Skin of body (tissue), 2 donors: ENCODE measurements around the gene GPR142. TPM values are rescaled to one million over a fixed set of nuclear protein-coding genes. Genes with fewer than 3 reads are reported as not detected.

Experiments
- DNase-seq: peaks from one replicate; lab custom pipeline; 2025; lab: John Stamatoyannopoulos, UW
- total RNA-seq: library from RNA; depleted of rRNA; stranded (reverse); fragments of >200 nt; gene quantifications from one replicate; pipeline ENCODE4 v1.2.3, GENCODE V29; 2014

The GPR142 gene, protein sequence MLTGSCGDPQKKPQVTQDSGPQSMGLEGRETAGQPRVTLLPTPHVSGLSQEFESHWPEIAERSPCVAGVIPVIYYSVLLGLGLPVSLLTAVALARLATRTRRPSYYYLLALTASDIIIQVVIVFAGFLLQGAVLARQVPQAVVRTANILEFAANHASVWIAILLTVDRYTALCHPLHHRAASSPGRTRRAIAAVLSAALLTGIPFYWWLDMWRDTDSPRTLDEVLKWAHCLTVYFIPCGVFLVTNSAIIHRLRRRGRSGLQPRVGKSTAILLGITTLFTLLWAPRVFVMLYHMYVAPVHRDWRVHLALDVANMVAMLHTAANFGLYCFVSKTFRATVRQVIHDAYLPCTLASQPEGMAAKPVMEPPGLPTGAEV
- not detected for total RNA-seq

DNA sequence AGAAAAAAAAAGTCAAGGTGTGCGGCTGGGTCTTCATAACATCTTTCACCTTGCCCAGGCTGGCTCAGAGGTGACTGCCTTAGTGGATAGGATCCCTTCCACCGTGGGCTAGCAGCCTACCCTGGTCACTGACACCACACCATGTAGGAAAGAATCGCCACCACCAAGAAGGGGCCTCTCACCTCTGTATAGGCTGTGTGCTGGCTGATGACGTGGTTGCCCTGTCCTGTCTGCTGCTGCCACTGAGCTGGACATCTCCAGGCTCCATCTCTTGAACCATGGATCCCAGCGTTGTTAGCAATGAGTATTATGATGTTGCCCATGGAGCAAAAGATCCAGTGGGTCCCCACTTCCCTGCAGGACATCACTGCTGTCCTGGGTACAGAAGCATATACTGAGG is at the start of gene GPR142:
GPR142 (plus strand) TSS at position 301 of the 400 bp plus-strand sequence. CDS start 2,035 bp downstream, outside the sequence.
- no peak for DNase-seq

DNA sequence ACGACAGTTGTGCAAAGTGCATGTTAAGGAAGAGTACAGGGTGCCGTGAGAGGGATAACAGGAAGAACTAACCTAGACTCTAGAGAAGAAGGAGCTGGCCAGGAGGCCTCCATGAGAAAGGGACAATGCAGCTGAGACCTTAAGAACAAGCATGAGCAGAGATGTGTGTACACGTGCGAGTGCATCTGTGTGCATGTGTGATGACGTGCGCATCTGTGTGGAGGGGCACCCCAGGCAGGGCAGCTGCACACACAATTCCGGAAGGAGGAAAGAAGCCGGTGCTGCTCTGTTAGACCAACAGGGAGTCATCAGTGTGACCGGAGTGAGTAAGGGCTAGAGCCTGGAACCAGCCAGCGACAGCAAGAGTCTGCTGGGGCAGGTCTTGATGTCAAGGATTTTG is 48.9 kb upstream of the GPR142 start:
- no peak for DNase-seq

DNA sequence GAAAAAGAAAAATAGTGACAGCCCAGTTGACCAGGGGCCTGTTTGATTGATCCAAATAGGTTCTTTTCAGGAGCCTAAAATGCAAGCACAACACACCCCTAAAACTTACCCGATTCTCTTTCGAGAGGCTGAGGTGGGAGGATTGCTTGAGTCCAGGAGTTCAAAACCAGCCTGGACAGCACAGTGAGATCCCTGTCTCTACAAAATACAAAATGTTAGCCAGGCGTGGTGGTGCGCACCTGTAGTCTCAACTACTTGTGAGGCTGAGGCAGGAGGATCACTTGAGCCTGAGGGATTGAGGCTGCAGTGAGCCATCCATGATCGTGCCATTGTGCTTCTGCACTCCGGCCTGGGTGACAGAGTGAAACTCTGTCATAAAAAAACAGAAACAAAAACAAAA is 42.8 kb upstream of the GPR142 start:
- DNase-seq: no peak

DNA sequence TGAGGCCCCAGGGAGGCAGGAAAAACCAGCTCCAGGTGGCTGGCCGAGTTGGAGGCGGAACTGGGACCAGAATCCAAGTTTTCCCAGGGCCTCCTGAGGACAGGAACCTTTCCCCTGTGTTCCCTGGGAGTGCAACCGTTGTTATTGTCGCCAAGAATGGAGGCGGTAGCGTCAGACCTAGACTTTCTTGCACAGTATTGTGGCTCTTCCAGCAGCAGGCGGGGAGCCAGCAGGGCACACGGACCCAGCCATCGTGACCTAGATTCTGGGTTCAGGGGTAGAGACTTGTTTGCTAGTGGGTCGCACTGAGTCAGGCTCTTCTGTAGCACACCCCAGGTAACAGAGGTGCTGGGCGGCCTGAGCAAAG is 41.9 kb upstream of the GPR142 start:
- DNase-seq: no peak

DNA sequence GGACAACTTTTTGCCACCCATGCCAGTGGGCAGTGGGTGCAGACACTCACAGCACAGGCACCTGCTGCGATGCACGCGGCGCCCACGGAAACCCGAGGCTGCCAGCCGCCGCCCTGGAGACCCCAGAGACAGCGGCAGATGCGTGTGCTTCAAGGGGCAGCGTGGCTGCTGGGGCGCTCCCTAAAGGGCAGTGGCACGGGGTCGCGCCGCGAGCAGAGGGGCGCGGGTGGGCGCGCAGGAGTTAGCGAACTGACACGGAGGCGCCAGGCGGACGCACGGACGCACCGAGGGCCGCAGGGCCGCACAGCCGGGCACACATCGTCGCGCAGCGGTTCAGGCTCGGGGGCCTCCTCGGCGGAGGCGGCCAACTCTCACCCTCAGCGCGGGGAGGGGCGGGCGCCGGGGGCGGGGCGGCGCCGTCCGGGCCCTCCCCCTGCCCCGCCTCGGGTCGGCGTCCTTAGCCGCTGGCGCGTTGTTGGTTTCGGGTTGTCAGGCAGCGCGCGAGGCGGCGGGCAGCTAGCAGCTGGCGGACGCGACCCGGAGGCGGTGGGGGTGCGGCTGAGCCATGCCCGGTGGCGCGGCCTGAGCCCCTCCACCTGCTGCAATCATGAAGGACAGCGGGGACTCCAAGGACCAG is 41.4 kb upstream of the GPR142 start, which contains the start of gene KIF19:
KIF19 (plus strand) TSS at position 484 of the 637 bp plus-strand sequence; CDS start at position 608, 124 bp downstream.
- DNase-seq: no peak

DNA sequence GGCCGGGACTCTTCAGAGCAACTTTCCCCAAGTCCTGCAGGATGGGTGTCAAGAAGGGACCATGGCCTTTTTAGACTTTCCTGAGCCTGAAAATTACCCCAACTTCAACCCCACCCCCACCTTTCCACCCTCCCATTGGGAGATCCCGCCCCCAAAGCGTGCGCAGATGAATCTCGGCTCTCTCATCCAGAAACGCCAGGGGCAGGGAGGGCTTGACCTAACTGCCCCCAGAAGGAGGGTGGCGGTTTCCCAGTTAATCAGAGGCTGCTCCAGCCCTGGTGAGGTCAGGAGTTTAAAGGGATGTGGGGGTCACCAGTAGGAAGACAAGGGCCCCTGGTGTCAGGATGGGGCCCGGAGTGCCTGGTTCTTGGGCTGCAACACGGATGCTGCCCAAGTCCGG is 40.8 kb upstream of the GPR142 start:
- DNase-seq: no peak

DNA sequence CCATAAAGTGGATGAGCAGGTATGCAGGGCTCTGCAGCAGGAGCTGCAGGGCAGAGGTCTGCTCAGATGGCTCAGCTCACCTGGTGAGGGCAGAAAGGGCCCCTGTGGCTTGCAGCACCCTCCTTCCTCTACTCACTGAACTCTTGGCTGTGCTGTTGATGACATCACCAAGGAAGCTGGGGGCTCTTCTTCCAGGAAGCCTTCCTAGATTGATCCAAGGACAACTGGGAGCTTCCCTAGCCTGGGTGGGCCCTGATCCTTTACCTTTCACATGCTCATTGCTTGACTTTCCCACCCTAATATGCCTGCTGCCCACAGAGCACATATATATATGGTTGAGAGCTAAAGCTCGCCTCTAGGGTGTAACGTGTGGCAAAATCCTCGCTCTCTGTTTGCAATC is 38.8 kb upstream of the GPR142 start:
- no peak for DNase-seq

DNA sequence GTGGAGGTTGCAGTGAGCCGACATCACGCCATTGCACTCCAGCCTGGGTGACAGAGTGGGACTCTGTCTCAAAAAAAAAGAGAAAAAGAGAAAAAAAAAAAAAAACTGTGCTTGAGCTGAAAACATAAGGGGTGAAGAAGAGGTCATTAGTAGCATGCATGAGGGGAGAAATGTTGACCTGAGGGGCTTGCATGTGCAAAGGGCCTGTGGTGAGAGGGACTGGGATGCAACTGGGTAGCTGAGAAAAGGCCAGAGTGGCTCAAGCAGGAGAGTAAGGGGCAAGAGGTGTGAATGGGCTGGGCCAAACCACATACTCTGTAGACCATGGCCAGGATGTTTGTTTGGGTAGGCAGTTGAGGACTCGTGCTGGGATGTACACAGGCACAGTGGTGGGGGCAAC is 37.9 kb upstream of the GPR142 start:
- no peak for DNase-seq

DNA sequence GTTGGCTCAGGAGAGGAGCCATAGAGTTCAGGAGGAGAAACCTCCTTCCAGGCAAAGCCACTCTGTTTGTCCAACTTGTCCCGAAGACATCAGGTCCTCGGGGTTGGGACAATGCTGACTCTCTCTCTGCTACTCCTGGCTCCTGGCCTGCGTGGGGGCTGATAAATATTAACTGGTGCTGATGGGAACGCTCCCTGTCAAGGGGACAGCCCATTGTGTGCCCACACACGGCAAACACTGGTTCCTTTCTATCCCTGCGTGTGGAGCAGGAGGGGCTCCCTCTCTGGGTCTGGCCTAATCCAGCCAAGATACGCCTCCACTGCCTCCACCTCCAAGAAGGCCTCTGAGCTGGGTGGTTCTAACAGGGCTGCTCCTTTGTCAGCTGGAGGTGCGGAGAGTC is 36.9 kb upstream of the GPR142 start:
- no peak for DNase-seq

DNA sequence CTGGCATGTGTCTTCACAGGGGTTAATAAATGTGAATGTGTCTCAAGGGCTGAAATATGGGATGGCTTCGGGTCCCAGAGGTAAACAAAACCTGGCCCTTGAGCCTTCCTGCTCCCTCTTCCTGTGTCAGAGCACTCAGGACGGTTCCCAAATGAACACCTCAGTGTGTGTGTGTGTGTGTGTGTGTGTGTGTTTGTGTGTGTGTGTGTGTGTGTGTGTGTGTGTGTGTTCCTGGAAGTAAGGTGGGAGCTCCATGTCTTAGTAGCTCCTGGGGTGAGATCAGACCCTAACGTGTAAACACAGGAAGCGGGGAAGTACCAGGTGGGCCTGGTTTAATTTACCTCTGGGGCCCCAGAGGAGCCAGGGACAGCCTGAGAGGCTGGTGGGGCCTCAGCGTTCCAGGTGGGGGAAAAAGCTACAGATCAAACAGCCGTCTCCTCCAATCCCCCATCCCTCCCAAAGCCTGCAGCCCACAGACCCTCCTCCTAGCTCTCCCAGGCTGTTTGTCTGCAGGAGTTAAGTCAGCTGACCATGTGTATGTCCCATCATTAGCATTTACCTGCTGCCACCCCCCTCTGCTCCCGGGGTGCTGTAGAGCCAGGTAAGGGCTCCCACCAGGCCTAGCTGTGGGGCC is 35.2 kb upstream of the GPR142 start:
- no peak for DNase-seq

DNA sequence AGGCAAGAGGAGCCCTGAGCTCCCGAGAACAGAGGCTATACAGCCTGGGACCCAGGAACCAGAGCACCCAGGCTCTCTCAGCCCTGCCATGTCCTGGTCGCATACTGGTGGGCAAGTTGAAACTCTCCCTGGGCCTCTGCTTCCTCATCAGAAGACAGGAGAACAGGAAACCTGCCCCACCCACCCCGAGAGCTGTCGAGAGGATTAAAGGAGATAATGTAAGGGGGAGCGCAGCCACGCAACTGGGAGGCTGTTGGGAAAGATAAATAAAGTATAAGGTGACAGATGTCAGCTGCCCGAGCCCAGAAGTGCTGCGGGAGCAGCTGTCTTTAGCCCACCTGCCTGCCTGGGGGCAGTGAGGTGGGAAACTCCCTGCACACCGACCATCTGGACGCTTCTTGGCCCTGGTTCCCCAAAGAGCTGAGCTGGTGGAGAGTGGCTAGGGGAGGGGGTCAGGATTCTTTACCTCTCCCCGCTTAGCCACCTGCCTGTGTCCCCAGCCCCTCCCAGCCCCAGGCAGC is 34.5 kb upstream of the GPR142 start:
- DNase-seq: no peak

DNA sequence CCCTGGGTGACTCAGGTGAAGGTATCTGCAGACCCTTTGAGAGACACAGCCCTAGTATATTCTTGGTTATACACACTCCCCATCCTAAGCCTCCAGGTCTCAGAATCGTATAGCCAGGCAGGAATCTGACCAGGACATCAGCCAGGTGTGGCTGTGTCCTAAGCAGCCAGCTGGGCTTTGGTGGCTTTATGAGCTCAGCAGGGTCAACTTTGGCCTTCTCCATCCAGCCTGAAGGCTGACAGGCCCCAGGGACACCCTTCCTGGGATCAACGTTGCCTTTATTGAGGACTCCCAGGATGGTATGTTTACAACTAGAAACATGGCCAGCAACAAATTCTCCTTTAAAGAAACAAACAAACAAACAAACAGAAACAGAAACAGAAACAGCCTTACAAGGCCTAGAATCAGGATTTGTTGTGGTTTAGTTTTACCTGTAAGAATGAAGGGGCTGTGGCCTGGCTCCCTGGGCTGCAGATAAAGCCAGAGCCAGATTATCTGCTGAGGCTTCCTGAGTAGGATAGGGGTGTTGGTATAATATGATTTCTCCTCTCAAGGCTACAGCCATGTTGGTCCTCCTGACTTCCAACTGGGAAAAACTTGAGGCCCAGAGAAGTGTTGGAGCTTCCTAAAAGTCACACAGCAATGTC is 32.8 kb upstream of the GPR142 start:
- DNase-seq: no peak

DNA sequence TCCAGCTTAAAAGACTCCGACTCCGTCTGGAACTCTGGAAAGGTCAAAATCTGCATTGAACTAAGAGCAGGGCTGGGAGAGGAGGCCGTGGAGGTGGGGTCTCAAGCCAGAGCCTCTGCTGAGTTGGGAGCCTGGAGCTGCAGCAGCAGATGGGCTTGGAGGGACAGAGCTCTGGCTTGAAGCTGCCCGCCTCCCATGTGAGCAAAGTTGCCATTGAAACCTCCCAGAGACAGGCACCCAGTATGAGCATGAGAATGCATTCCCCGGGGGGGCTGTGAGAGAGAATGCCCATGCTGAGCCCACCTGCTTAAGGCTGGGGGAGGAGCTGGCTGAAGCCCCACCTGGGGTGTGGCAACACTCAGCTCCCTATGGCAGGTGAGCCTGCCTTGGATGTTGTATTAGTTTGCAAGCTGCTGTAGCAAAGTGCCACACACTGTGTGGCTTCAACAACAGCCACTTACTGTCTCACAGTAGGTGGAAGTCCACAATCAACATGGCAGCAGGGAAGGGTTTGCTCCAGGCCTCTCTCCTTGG is 31.7 kb upstream of the GPR142 start:
- no peak for DNase-seq

DNA sequence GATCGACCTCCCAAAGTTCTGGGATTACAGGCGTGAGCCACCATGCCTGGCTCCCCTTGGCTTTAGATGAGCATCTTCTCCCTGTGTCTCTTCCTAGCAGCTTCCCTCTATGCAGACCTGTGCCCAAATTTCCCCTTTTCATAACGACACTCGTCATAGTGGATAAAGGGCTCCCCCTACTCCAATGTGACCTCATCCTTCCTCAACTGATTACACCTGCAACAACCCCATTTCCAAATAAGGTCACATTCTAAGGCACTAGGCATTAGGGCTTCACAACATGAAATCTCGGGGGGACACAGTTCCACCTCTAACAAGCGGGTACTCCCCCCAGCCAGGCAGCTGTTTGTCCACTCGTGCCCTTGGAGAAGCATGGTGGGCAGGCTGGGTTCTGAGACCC is 31.0 kb upstream of the GPR142 start:
- DNase-seq: no peak

DNA sequence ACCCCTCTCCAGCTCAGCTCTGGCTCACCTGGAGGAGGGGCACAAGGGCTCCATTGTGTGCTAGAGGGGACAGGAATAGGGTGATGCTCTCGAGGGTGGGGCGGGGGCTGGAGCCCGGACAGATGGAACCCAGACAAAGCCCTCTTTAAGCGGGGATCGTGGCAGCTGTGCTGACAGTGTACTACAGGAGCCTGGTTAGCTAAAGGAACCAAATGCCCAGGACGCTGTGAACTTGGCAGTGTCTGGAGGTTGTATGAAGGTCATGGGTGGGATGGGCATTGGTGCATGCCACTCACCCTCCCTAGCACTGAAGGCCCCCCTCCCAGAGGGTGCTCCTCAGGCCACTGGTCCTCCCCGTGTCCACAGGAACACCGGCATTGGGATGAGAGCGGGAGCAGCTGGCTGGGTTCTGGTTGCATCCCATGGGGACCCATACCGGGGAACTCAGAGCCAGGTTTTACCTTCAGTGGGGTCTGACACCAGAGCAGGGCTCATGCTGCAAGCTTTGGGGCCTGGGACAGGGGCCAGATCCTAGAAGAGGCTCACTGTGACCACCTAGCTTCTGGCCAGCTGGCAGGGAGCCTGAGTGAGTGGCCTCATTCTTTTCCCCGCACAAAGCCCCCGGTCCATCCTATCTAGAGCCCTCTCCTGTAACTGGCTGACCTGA is 29.3 kb upstream of the GPR142 start:
- DNase-seq: no peak

DNA sequence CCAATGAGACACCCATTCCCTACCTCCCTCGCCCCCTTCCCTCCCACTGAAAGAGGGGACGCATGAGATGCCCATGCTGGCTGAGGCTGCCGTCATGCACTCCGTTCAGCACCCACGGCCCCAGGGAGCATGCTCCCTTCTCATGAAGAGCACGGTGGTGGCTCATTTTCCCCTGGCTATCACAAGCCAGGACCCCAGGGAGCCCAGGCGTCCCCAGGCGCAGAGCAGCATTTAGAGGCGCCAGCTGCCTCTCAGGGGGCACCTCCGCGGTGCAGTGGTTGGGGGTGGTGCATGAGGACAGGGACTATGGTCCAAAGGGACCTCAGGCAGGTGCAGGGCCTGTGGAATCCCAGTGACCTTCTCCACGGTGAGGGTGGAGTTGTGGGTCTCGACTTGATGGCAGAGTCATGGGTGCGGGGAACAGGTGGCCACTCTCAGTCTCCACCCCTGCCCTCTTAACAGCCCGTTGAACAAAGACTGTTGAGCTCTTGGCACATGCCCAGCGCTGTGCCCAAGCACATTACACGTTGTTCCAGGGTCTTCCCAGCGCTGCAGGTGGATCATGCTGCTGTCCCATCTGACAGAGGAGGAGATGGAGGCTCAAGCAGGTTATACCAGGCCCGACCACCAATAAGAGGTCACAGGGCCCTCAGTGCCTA is 27.6 kb upstream of the GPR142 start:
- no peak for DNase-seq

DNA sequence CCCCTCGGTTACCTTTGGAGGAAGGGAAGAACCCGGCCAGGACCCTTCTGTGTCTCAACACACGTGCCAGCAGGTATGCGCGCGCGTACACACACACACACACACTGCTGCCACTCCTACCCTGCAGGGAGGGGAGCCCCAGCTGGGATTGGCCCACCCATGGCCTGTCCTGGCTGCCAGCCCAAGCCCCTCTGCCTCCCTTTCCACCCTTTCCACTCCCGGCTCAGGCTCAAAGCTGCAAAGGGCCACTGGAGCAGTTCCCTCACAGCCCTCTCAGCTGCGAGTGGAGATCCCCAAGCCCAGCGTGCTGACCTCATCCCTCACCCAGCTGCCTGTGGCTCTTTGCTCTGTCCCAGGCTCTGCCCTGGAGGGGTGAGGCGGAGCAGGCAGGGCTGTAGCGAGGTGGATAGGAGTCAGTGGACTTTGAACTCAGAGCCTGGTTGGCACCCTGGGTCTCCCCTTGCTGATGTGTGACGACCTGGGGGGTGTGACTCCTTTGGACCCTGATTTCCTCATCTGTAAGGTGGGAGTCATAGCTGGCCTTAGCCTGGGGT is 26.8 kb upstream of the GPR142 start:
- DNase-seq: no peak

DNA sequence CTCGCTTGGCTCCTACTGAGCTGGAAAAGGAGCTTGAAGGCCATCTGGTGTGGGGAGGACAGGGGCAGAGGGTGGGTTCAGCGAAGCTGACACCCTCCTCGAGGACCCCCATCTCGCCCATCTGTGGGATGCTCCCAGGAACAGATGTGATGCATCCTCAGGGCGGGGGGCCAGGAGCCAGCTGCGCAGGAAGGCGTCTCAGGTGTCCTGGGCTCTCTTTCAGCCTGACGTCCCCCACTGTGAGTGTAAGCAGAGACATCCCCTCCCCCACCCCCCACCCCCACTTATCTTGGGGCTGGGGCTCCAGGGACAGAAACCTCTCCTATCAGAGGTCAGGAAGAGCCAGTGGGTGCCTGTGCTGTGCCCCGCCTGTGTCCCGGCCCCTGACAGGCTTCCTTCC is 25.1 kb upstream of the GPR142 start:
- DNase-seq: no peak

DNA sequence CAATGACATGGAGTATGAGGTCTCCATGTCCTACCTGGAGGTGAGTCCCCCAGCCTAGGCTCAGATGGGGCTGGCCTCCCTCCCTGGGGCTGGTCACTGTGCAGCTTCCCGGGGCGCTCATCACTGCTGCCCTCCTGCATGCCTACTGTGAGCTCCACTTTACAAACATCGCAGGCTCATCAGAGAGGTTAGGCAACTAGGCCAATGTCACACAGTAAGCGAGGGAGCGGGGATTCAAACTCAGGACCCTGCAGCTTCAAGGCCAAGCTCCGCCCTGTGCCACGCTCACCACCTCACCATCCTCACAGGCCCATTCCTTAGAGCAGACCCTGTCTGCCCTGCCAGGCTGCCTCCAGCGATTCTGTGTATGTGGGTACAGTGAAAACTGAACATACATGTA is 24.2 kb upstream of the GPR142 start:
- no peak for DNase-seq
